ENCODE measurements around the gene WNT9A. TPM values are rescaled to one million over a fixed set of nuclear protein-coding genes. Genes with fewer than 3 reads are reported as not detected.

The WNT9A gene
- total RNA-seq, 3 donors from 2014 or later (not counting 1 experiment from before 2014, with no cell fraction given): not detected

GRCh38 chr1:227894831-227895451, 52.8 kb downstream of the WNT9A start:
- H3K9me3 Mint-ChIP-seq: no peaks in the 10 kb centered on the region
- no peak overlapping the region for H3K4me3 Mint-ChIP-seq
- Histone ChIP-seq H3K4me1 (ENCODE audit: control insufficient read depth, insufficient read depth, low read length) (peaks cover 9% of the 10 kb centered on the region), H3K36me3 (ENCODE audit: control insufficient read depth, insufficient read depth, low read length) (no peaks in the 10 kb centered on the region), H3K9me3 (ENCODE audit: control insufficient read depth, insufficient read depth, low read length) (no peaks in the 10 kb centered on the region), H3K27me3 (ENCODE audit: control insufficient read depth, insufficient read depth, low read length) (no peaks in the 10 kb centered on the region), H3K27ac (ENCODE audit: low read length) (no peak overlapping the region), H3K4me3 (ENCODE audit: low read length) (no peak overlapping the region)
- peaks cover 13 to 25% of the 10 kb centered on the region in 2 donors for H3K4me1 Mint-ChIP-seq
- no peak overlapping the region for H3K27ac Mint-ChIP-seq
- WGBS (ENCODE audit: insufficient coverage): 91% methylated on average over 12 of the region's 12 CpGs
- peaks cover 0 to 5% of the 10 kb centered on the region in 2 donors for H3K27me3 Mint-ChIP-seq (ENCODE audit: low read depth in 2 of 2)
- intact Hi-C loops (cut with micrococcal nuclease): no loop called here
- H3K36me3 Mint-ChIP-seq: no peaks in the 10 kb centered on the region
- no peak for TF ChIP-seq CTCF (IDR thresholded peaks at IDR 0.05)
- DNase-seq (peak in 1 of 2 donors; percentile 9), ATAC-seq (no peak)

GRCh38 chr1:227893949-227894721, 53.6 kb downstream of the WNT9A start:
- Histone ChIP-seq H3K27ac (ENCODE audit: low read length) (no peak overlapping the region), H3K27me3 (ENCODE audit: control insufficient read depth, insufficient read depth, low read length) (no peaks in the 10 kb centered on the region), H3K9me3 (ENCODE audit: control insufficient read depth, insufficient read depth, low read length) (no peaks in the 10 kb centered on the region), H3K36me3 (ENCODE audit: control insufficient read depth, insufficient read depth, low read length) (no peaks in the 10 kb centered on the region), H3K4me3 (ENCODE audit: low read length) (no peak overlapping the region), H3K4me1 (ENCODE audit: control insufficient read depth, insufficient read depth, low read length) (peaks cover 9% of the 10 kb centered on the region)
- no peak overlapping the region for H3K4me3 Mint-ChIP-seq
- H3K9me3 Mint-ChIP-seq: no peaks in the 10 kb centered on the region
- ATAC-seq (no peak), DNase-seq (no peak)
- peaks cover 0 to 2% of the 10 kb centered on the region in 2 donors for H3K27me3 Mint-ChIP-seq (ENCODE audit: low read depth in 2 of 2)
- peaks cover 13 to 17% of the 10 kb centered on the region in 2 donors for H3K4me1 Mint-ChIP-seq
- intact Hi-C loops (cut with micrococcal nuclease): no loop called here
- no peak overlapping the region for H3K27ac Mint-ChIP-seq
- no peak for TF ChIP-seq CTCF (IDR thresholded peaks at IDR 0.05)
- 88% methylated on average over 27 of the region's 27 CpGs for WGBS (ENCODE audit: insufficient coverage)
- H3K36me3 Mint-ChIP-seq: no peaks in the 10 kb centered on the region

DNA sequence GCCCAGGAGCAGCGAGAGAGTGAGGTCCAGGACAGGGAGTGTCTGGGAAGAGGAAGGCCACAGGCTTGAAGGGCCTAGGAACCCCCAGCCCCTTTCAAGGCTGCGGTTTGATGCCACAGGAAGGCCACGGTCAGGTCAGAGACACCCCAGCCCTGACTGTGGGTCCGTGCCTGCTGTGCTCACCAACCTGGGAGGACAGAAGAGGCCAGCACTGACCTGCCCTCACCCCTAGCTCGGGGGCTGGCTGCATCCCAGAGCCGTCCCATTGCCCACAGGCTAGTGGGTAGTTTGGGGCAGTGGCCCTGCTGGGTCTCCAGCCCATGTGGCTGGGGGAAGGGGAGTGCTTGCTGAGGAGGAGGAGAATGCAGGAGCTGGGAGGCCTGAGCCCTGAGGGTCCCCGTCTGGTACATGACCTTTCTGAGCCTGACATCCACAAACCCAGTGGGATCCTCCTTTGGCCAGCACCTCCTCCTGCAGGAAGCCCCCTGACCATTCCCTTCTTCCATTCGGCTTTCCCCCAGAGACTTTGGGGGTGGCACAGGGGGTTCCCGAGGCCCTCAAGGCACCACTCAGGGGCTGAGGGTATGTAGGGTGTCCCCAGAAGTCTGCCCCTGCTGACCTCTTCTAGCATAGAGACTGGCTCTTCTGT, 54.3 kb downstream of the WNT9A start:
- DNase-seq (no peak), ATAC-seq (no peak)
- Histone ChIP-seq H3K27ac (ENCODE audit: low read length) (no peak overlapping the region), H3K9me3 (ENCODE audit: control insufficient read depth, insufficient read depth, low read length) (no peaks in the 10 kb centered on the region), H3K4me3 (ENCODE audit: low read length) (no peak overlapping the region), H3K27me3 (ENCODE audit: control insufficient read depth, insufficient read depth, low read length) (no peaks in the 10 kb centered on the region), H3K4me1 (ENCODE audit: control insufficient read depth, insufficient read depth, low read length) (peaks cover 5% of the 10 kb centered on the region), H3K36me3 (ENCODE audit: control insufficient read depth, insufficient read depth, low read length) (no peaks in the 10 kb centered on the region)
- H3K4me1 Mint-ChIP-seq: peaks cover 10% of the 10 kb centered on the region in 2 donors
- no peaks in the 10 kb centered on the region for H3K36me3 Mint-ChIP-seq
- WGBS (ENCODE audit: insufficient coverage): 88% methylated on average over 9 of the region's 9 CpGs
- intact Hi-C loops (cut with micrococcal nuclease): no loop called here
- H3K27ac Mint-ChIP-seq: no peak overlapping the region
- no peaks in the 10 kb centered on the region for H3K9me3 Mint-ChIP-seq
- peaks cover 0 to 2% of the 10 kb centered on the region in 2 donors for H3K27me3 Mint-ChIP-seq (ENCODE audit: low read depth in 2 of 2)
- H3K4me3 Mint-ChIP-seq: no peak overlapping the region
- no peak for TF ChIP-seq CTCF (IDR thresholded peaks at IDR 0.05)

Measured in natural killer cell (primary cell).